H9 (cell line): ENCODE measurements around the gene SPRED1. TPM values are rescaled to one million over a fixed set of nuclear protein-coding genes. Genes with fewer than 3 reads are reported as not detected.

Source experiments
- DNase-seq: peaks from one replicate; pipeline ENCODE4 v3.0.0-alpha.2; 2017
- H2AFZ ChIP-seq: one replicate; pipeline ENCODE4 v1.6.1; 2013; ENCODE audit warnings: mild to moderate bottlenecking, low read length, control low read depth, moderate library complexity
- H2AK5ac ChIP-seq: 2 replicates; pipeline ENCODE4 v1.6.1; 2013; ENCODE audit warnings: low read length, control low read depth, mixed read lengths; ENCODE audit not compliant: insufficient read length
- H2BK120ac ChIP-seq: one replicate; pipeline ENCODE4 v1.6.1; 2013; ENCODE audit warnings: low read depth, mild to moderate bottlenecking, low read length, control low read depth, inconsistent platforms; ENCODE audit not compliant: poor library complexity, severe bottlenecking
- H2BK12ac ChIP-seq: 2 replicates; pipeline ENCODE4 v1.6.1; 2013; ENCODE audit warnings: low read length, control low read depth, mixed read lengths, low read depth; ENCODE audit not compliant: insufficient read length
- H2BK15ac ChIP-seq: 2 replicates; pipeline ENCODE4 v1.6.1; 2013; ENCODE audit warnings: low read depth, low read length, control low read depth
- H2BK20ac ChIP-seq: one replicate; pipeline ENCODE4 v1.6.1; 2013; ENCODE audit warnings: low read depth, mild to moderate bottlenecking, low read length, control low read depth, inconsistent platforms; ENCODE audit not compliant: poor library complexity, severe bottlenecking
- H2BK5ac ChIP-seq: 2 replicates; pipeline ENCODE4 v1.6.1; 2013; ENCODE audit warnings: low read length, control low read depth, mixed read lengths; ENCODE audit not compliant: insufficient read length
- H3K14ac ChIP-seq: 2 replicates; pipeline ENCODE4 v1.6.1; 2013; ENCODE audit warnings: low read length, control low read depth; ENCODE audit not compliant: insufficient read depth
- H3K18ac ChIP-seq: 2 replicates; pipeline ENCODE4 v1.6.1; 2013; ENCODE audit warnings: low read depth, mild to moderate bottlenecking, mixed read lengths, low read length, control low read depth; ENCODE audit not compliant: insufficient read length
- H3K23ac ChIP-seq: 2 replicates; pipeline ENCODE4 v1.6.1; 2013; ENCODE audit warnings: low read length, control low read depth, mixed read lengths, low read depth; ENCODE audit not compliant: insufficient read length
- H3K23me2 ChIP-seq: 2 replicates; pipeline ENCODE4 v1.6.1; 2013; ENCODE audit warnings: low read depth, mild to moderate bottlenecking, mixed read lengths, low read length, control low read depth; ENCODE audit not compliant: insufficient read length, poor library complexity, severe bottlenecking
- H3K27ac ChIP-seq: 2 replicates; pipeline ENCODE4 v1.5.1; 2013; ENCODE audit warnings: low read length, control low read depth, mixed read lengths, low read depth; ENCODE audit not compliant: insufficient read length
- H3K27me3 ChIP-seq: 2 replicates; pipeline ENCODE4 v1.6.1; 2013; ENCODE audit warnings: low read length, control low read depth, inconsistent platforms; ENCODE audit not compliant: insufficient read depth
- H3K4ac ChIP-seq: 2 replicates; pipeline ENCODE4 v1.6.1; 2013; ENCODE audit warnings: low read depth, mild to moderate bottlenecking, control low read depth, inconsistent platforms, low read length, moderate library complexity
- H3K4me1 ChIP-seq: 2 replicates; pipeline ENCODE4 v1.6.1; 2013; ENCODE audit warnings: low read length, control low read depth, inconsistent platforms; ENCODE audit not compliant: insufficient read depth
- H3K4me2 ChIP-seq: 2 replicates; pipeline ENCODE4 v1.6.1; 2013; ENCODE audit warnings: low read length, control low read depth, mixed read lengths; ENCODE audit not compliant: insufficient read length, insufficient read depth
- H3K56ac ChIP-seq: 2 replicates; pipeline ENCODE4 v1.6.1; 2013; ENCODE audit warnings: low read depth, mild to moderate bottlenecking, mixed read lengths, low read length, control low read depth; ENCODE audit not compliant: insufficient read length
- H3K79me1 ChIP-seq: 2 replicates; pipeline ENCODE4 v1.6.1; 2013; ENCODE audit warnings: low read depth, mild to moderate bottlenecking, moderate library complexity, low read length, control low read depth, inconsistent platforms; ENCODE audit not compliant: insufficient read depth, poor library complexity, severe bottlenecking
- H3K79me2 ChIP-seq: 2 replicates; pipeline ENCODE4 v1.6.1; 2013; ENCODE audit warnings: low read length, control low read depth, inconsistent platforms; ENCODE audit not compliant: insufficient read depth
- H3K9ac ChIP-seq: 2 replicates; pipeline ENCODE4 v1.6.1; 2013; ENCODE audit warnings: low read length, control low read depth, mixed read lengths; ENCODE audit not compliant: insufficient read length; ENCODE audit errors: extremely low read depth
- H3K9me3 ChIP-seq: one replicate; pipeline ENCODE4 v1.6.1; 2013; ENCODE audit warnings: low read depth, low read length, inconsistent platforms; ENCODE audit not compliant: control insufficient read depth
- H3T11ph ChIP-seq: one replicate; pipeline ENCODE4 v1.6.1; 2013; ENCODE audit warnings: mild to moderate bottlenecking, low read length, control low read depth, inconsistent platforms
- H4K20me1 ChIP-seq: one replicate; pipeline ENCODE4 v1.6.1; 2013; ENCODE audit not compliant: control insufficient read depth, insufficient read length, insufficient read depth
- H4K5ac ChIP-seq: 2 replicates; pipeline ENCODE4 v1.6.1; 2013; ENCODE audit warnings: low read depth, mild to moderate bottlenecking, mixed read lengths, low read length, control low read depth; ENCODE audit not compliant: insufficient read length
- H4K8ac ChIP-seq: replicated peaks from 2 replicates; pipeline ENCODE4 v1.6.1; 2013; ENCODE audit warnings: low read length, control low read depth, mixed read lengths, low read depth; ENCODE audit not compliant: insufficient read length
- H4K91ac ChIP-seq: 2 replicates; pipeline ENCODE4 v1.6.1; 2013; ENCODE audit warnings: low read depth, mild to moderate bottlenecking, moderate library complexity, mixed read lengths, low read length, control low read depth; ENCODE audit not compliant: insufficient read length
- H3K27ac Mint-ChIP-seq, 3 experiments: 2 replicates in 2 of 3; 3 replicates in 1 of 3; pipeline ENCODE4 v1.8.0; 2020 to 2021; ENCODE audit warnings: mixed read lengths in 3 of 3, mild to moderate bottlenecking in 1 of 3, moderate library complexity in 1 of 3
- H3K27me3 Mint-ChIP-seq: 2 replicates; pipeline ENCODE4 v1.8.0; 2021; ENCODE audit warnings: low read depth, mild to moderate bottlenecking, moderate library complexity, mixed read lengths
- H3K36me3 Mint-ChIP-seq, 3 experiments: 2 replicates in 2 of 3; 3 replicates in 1 of 3; pipeline ENCODE4 v1.8.0; 2020 to 2021; ENCODE audit warnings: low read depth in 3 of 3, mixed read lengths in 3 of 3; ENCODE audit not compliant: insufficient read depth in 1 of 3
- H3K4me1 Mint-ChIP-seq, 2 experiments: 2 replicates each; pipeline ENCODE4 v1.8.0; 2020; ENCODE audit warnings: mixed read lengths in 2 of 2
- H3K4me3 Mint-ChIP-seq, 2 experiments: 2 replicates in 1 of 2; 3 replicates in 1 of 2; pipeline ENCODE4 v1.8.0; 2020 to 2021; ENCODE audit warnings: mild to moderate bottlenecking in 2 of 2, mixed read lengths in 2 of 2, moderate library complexity in 1 of 2
- H3K9me3 Mint-ChIP-seq, 2 experiments: 2 replicates in 1 of 2; 3 replicates in 1 of 2; pipeline ENCODE4 v1.8.0; 2020; ENCODE audit warnings: mild to moderate bottlenecking in 2 of 2, mixed read lengths in 2 of 2, moderate library complexity in 1 of 2
- WGBS: extraction: QIAGEN DNeasy Blood & Tissue Kit; methylation state at CpG from one replicate; pipeline ENCODE4 v1.1.7; 2013; ENCODE audit warnings: missing lambda C conversion rate, low lambda C conversion rate, mixed read lengths; ENCODE audit not compliant: insufficient read length; ENCODE audit errors: extremely low coverage; 5-methylcytosine and 5-hydroxymethylcytosine counted together
- total RNA-seq: library from RNA; stranded (reverse); gene quantifications from 2 replicates; pipeline ENCODE4 v1.2.1, GENCODE V29; 2021
- TF ChIP-seq, protein P1 (sequence below): fragments of 200-600 bp; sonication (generic); conservative IDR thresholded peaks from 3 replicates; pipeline ENCODE4 v1.8.0; 2021; ENCODE audit warnings: antibody characterized with exemption, mild to moderate bottlenecking

SPRED1 gene
- total RNA-seq, 1 experiment from 2014 or later = 41.0 TPM

DNA sequence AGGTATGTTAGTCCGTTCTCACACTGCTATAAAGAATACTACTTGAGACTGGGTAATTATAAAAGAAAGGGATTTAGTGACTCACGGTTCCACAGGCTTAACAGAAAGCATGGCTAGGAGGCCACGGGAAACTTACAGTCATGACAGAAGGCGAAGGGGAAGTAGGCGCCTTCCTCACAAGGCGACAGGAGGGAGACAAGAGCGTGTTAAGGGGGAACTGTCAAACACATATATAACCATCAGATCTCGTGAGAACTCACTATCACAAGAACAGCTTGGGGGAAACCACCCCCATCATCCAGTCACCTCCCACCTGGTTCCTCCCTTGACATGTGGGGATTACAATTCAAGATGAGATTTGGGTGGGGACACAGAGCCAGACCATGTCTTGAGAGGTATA, 30.4 kb downstream of the SPRED1 start:
- Histone ChIP-seq H3K56ac (no peak overlapping the region), H3K9me3 (no peaks in the 10 kb centered on the region), H3T11ph (no peak overlapping the region), H3K27ac (no peak overlapping the region), H2AK5ac (no peak overlapping the region), H2BK5ac (no peak overlapping the region), H3K23ac (no peak overlapping the region), H4K5ac (no peak overlapping the region), H3K79me2 (peaks cover 49% of the 10 kb centered on the region; the same call in 1 of the 2 replicates), H3K23me2 (no peaks in the 10 kb centered on the region), H2AFZ (no peak overlapping the region), H2BK15ac (no peak overlapping the region), H3K4me1 (no peaks in the 10 kb centered on the region), H4K20me1 (no peaks in the 10 kb centered on the region), H3K79me1 (peaks cover 7% of the 10 kb centered on the region), H3K4me2 (no peak overlapping the region), H2BK20ac (no peak overlapping the region), H3K18ac (no peak overlapping the region), H2BK120ac (no peak overlapping the region), H4K91ac (no peak overlapping the region), H3K4ac (no peak overlapping the region), H3K27me3 (no peaks in the 10 kb centered on the region), H2BK12ac (no peak overlapping the region), H3K14ac (no peak overlapping the region), H3K9ac (no peak overlapping the region), H4K8ac (no peak overlapping the region)
- Mint-ChIP-seq H3K4me3 (no peak overlapping the region), H3K4me1 (peaks cover 12 to 24% of the 10 kb centered on the region in 2 experiments), H3K9me3 (no peaks in the 10 kb centered on the region; a peak in 1 of 5 replicates), H3K36me3 (peaks cover 3 to 12% (median 10%) of the 10 kb centered on the region in 3 experiments; a peak in 6 of 7 replicates), H3K27ac (peak overlapping the region in 1 of 3 experiments; percentile 23; a peak in 2 of 7 replicates), H3K27me3 (no peaks in the 10 kb centered on the region)
- no CpG with 5 or more reads among the region's 8 CpGs for WGBS
- TF ChIP-seq, protein P1, sequence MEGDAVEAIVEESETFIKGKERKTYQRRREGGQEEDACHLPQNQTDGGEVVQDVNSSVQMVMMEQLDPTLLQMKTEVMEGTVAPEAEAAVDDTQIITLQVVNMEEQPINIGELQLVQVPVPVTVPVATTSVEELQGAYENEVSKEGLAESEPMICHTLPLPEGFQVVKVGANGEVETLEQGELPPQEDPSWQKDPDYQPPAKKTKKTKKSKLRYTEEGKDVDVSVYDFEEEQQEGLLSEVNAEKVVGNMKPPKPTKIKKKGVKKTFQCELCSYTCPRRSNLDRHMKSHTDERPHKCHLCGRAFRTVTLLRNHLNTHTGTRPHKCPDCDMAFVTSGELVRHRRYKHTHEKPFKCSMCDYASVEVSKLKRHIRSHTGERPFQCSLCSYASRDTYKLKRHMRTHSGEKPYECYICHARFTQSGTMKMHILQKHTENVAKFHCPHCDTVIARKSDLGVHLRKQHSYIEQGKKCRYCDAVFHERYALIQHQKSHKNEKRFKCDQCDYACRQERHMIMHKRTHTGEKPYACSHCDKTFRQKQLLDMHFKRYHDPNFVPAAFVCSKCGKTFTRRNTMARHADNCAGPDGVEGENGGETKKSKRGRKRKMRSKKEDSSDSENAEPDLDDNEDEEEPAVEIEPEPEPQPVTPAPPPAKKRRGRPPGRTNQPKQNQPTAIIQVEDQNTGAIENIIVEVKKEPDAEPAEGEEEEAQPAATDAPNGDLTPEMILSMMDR = no peak
- no peak for DNase-seq
